HG03565 (cell line): ENCODE data around the gene IPO13.

ENCODE experiments used
- ATAC-seq: cut with Tn5 transposase; IDR thresholded peaks from one replicate; pipeline ENCODE4 v1.9.1; 2021; ENCODE audit warnings: mild to moderate bottlenecking, moderate library complexity; ENCODE audit not compliant: unreplicated experiment

The IPO13 gene

DNA sequence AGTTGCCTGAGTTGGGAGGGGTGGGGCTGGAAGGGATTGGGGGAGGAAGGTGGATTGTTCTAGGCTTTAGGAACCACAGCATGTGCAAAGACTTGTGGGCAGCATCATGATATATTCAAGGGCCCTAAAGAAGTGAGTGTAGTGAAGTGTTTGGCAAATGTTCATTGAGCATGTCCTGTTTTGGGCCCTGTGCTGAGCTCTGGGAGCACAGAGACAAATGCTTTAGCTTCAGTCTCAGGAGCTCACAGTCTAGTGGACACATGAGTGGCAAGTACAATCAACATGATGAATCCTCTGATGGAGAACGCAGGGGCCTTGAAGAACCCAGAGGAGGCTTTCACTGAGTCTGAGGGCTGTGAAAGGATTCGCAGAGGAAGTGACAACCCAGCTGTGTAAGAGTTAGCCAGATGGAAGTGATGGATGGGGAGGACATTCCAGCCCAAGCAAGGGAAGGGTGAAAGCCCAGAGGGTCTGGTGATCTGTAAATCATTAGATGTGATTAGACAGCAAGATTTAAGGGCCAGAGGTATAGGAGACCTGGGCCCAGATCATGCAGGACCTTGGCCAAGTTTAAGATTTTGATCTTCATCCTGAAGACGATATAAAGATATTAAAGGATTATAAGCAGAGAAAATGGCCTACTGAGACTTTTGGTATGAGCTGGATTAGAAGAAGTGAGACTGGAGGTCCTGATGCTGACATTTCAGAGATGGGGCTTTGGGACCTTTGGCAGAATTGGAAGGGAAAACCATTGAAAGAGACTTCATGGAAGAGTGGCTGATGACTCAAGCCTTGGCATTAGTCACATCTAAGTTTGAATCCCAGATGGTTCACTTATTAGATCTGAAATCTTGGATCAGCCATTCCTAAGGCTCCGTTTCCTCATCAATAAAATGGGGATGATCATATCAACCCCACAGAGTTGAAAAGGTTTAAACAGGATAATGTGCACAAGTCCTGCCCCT lies 4.6 kb downstream of the IPO13 start:
- no peak for ATAC-seq

DNA sequence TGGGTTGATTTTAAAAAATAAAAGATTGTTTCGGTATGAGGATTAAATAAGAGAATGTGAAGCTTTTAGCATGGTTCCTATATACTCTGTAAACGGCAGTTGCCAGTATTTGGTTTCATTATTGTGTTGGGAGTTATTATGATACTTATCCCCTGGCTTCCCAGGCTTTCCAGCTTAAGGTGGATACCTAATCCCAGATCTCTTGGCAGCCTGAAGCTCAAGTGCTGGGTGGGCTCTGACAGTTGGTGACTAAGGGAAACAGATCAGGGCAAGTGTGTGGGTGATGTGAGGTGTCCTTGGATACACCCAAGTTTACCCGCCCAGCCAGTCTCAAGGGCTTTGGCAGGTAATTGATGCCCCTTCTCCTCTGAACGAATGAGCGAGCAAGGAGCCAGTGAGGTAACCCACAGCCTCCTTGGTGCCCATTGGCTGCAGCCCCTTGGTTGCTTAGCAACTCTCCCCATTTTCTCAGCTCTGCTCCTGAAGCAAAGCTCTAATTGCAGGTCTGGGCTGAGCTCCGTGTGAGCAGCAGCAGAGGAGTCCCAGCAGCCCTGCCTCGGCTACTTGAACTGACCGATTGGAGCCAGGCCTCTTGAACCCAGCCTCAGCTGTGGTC lies 6.1 kb downstream of the IPO13 start:
- ATAC-seq, result no peak

DNA sequence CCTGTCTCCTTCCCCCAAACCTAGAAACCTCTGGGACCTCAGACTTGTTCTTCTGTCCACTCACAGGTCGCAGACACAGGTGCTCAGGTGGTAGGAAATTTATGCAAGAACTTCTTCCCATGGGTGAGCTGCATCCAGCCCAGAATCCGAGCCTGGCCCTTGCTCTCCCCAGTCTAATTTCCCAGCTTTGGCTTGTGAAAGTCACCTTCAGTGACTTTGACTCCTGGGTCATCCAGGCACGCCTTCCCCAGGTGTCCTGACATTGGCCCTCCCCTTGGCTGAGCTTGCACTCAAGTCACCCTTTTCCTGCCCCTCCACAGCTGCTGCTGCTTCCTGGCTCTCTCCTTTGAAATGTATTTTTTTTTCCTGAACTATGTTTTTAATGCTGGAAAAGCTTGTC lies 6.6 kb downstream of the IPO13 start:
- no peak for ATAC-seq

DNA sequence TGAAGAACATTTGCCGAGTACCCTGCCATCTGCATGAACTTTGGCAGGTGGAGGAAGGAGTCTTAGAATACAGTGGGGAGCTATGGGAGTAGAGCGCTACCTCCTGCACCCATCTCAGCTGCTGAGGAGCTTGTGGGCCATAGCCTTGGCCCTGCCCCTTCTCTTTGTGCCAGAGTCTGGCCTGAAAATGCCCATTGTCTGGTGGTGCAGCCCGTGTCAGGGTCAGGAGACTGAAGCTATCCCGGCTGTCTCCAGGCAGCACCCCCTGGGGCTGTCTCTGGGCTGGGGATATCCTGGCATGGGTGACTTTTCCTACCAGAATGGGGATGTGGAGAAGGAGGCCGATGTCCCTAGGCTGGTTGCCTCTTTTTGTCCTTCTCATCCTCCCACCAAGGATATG lies 7.3 kb downstream of the IPO13 start:
- no peak for ATAC-seq

DNA sequence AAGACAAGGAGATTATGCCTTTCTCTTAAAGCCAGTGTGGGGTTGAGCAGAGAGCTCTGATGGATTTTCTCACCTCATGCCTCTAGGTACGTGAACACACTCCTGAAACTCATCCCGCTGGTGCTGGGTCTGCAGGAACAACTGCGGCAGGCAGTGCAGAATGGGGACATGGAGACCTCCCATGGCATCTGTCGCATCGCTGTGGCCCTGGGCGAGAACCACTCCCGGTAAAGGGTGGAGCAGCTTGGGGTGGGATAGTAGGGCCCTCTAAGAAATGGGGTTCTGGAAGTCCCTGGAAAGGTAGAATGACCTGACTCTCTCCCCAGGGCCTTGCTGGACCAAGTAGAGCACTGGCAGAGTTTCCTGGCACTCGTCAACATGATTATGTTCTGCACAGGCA lies 9.5 kb downstream of the IPO13 start:
- ATAC-seq, result no peak

DNA sequence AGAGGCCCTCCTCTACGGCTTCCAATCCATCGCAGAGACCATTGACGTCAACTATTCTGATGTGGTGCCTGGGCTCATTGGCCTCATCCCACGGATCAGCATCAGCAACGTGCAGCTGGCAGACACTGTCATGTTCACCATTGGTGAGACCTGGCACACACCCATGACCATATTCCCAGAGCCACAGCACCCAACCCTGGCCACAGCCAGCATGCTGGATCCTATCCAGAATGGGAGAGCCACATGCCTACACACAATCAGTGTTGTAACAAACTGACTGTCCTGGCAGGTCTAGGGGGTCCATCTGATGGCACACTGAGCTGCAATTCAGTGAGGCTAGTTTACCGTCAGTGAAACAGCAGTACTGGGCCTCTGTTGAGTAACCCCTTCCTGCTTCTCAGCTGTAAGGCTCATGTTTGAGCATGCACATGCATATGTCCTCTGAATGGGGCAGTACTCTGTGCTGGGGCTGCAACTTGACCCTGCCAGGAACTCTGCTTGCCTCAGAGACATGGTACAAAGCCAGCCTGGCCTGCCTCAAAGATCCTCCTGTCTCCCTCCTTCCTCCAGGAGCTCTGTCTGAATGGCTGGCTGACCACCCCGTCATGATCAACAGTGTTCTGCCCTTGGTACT lies 10.8 kb downstream of the IPO13 start:
- ATAC-seq, result no peak

DNA sequence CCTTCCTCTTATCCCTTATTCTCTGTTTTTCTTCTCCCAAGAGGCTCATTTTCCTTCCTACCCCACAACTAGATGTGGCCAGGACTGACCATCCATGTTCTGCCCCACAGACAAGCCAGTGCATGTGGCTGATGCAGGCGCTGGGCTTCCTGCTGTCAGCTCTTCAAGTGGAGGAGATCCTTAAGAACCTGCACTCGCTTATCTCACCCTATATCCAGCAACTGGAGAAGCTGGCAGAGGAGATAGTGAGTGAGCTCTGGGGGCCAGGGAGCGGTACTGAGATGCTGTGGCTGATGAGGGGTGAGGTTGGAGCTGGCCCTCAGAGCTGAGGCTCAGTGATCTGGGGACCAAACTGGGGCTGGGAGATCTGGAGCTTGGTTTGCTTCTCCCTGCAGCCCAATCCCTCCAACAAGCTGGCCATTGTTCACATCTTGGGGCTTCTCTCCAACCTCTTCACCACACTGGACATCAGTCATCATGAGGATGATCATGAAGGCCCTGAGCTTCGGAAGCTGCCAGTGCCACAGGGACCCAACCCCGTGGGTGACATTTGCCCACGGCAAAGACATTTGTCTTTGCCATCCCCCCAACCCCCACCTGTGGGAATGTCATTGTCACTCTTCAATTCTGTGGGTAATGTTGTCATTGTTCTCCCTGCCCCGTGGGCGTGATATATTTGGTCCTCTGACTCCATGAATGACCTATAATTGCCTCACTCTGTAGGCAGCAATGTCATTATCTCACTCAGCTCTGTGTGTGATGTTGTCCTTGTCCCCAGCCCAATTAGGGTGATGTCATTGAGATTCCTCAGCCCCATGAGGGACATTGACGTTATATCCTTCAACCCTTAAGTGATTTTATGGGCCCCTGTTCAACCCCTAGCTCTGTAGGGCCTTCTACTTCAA lies 11.9 kb downstream of the IPO13 start:
- ATAC-seq, result no peak

DNA sequence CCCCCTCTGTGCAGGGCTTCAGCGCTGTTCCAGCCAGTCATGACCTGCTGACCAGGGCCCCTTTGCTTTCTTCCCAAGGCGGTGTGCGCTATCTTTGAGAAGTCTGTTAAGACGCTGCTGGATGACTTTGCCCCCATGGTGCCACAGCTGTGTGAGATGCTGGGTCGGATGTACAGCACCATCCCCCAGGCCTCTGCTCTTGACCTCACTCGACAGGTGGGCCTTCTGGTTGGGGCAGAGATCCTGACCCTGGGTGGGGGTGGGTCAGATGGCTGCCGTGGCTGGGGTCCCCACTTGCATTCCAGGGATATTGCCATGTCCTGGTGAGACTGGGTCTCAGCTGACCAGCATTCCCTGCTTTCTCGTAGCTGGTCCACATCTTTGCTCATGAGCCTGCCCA lies 14.0 kb downstream of the IPO13 start:
- no peak for ATAC-seq

DNA sequence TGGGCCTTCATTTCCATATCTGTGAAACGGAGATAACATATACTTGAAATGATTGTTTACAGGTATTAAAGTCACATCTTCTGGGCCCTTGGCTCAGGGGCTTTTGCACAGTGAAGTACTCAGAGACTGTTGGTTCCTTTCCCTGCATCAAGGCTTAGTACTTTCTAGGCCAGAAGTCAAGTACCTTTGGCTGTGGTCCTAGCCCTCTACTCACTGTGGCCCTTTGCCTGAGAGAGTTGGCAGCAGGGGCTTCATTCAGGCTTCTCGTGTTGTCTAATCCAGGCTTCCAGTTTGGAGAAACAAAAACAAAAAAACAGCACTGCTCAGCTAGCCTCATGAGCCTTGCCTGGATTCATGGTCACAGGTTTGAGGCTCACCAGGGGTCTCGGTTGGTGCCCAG lies 14.9 kb downstream of the IPO13 start:
- ATAC-seq, result no peak

DNA sequence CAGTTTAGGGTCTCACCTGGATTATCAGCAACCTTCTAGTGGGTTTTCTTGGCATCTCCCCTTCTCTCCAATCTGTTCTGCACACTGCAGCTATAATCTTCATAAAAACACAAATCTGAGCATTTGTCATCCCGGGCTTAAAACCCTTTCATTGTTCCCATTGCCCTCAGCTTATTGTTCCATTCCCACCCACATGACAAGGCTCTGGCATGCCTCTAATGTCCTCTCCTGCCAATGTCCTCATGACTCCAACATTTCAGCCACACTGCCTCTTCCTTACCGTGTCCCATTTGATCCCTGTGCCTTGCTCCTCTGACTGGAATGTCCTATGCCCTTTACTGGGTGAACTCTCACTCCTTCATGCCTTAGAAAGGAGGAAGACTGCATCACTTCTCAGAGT lies 15.6 kb downstream of the IPO13 start:
- no peak for ATAC-seq

DNA sequence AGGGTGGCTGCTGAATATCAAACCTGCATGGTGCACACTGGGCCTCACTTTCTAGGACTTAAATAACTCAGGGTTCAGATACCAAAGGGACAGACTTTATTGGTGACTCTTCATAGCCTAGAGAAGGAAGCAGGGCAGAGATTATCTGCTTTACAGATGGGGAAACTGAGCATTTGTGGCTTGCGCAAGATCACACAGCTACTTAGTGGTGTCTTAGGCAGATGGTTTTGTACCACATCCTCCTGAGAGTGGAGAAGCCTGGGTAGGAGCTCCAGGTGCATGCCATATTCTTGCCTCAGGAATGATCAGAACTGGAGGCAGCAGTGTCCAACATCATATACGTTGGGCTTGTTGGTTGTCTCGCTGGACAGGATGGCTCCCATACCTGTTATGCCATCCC lies 16.3 kb downstream of the IPO13 start:
- ATAC-seq, result no peak

DNA sequence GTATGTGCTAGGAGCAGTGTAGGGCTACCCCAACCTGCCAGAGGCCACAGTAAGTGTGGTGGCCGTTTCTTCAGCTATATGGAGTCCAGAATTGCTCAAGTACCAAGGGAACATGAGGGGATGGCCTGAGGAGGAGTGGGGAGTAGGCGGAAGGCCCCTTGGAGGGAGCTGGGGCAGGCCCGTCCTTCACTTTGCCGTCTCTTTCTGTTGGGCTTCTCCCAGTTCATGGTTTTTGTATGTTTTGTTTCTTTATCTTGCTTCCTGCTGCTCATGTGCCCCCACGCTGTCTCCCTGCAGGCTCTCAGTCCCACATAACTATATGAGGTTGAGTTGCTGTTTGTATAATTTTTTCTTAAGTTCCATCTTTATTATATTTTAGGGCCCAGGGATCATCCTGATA lies 17.1 kb downstream of the IPO13 start:
- no peak for ATAC-seq

DNA sequence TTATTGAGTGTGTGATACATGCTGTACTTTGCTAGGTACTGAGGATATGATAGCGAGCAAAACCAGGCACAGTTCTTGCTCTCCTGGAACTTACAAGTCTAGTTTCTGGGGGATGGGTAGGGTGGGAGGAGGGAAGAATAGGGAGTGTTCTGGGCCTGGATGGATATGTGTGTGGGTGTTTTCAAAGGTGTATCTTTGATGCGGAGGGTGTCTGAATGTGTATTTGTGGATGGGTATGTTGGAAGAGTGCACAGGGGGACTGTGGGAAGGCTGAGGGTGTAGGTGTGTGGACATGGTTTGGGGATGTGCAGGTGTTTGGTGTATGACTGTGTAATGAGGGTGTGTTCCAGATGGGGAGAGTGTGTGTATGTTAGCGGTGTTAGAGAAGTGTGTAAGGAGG lies 18.6 kb downstream of the IPO13 start:
- ATAC-seq, result no peak

DNA sequence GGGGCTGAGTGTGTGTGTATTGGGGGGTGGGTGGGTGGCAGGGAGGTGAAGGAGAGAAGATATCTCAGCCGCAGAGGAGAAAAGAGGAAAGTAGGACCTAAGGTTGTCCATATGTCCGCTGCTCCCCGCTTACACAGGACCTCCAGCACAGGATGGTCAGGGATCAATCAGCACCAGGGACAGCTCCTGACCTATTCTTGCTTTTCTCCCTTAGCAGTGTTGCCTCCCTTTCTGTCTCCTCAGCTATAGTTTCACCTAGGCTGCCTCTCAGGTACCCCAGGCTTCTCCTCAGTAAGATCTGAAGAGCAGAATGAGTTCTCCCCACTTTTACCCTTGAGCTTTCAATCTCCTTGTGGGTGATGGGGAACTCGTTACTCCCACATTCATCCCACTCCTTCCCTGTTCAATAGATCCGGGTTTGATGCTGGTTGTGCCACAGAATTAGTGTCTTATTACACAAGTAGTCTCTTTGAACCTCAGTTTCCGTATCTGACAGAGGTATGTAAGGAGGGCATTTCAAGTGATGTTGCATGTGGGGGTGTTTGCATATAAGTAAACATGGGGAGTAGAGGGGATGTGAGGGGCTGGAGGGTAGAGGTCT lies 21.7 kb downstream of the IPO13 start:
- no peak for ATAC-seq

DNA sequence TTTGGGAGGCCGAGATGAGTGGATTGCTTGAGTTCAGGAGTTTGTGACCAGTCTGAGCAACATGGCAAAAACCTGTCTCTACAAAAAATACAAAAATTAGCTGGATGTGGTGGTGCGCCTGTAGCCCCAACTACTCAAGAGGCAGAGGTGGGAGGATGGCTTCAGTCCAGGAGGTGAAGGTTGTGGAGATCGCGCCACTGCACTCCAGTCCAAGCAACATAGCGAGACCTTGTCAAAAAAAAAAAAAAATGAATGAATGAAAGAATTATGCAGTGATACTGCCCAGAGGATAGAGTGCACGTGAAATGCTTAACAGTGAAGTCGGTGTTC lies 22.6 kb downstream of the IPO13 start:
- no peak for ATAC-seq

DNA sequence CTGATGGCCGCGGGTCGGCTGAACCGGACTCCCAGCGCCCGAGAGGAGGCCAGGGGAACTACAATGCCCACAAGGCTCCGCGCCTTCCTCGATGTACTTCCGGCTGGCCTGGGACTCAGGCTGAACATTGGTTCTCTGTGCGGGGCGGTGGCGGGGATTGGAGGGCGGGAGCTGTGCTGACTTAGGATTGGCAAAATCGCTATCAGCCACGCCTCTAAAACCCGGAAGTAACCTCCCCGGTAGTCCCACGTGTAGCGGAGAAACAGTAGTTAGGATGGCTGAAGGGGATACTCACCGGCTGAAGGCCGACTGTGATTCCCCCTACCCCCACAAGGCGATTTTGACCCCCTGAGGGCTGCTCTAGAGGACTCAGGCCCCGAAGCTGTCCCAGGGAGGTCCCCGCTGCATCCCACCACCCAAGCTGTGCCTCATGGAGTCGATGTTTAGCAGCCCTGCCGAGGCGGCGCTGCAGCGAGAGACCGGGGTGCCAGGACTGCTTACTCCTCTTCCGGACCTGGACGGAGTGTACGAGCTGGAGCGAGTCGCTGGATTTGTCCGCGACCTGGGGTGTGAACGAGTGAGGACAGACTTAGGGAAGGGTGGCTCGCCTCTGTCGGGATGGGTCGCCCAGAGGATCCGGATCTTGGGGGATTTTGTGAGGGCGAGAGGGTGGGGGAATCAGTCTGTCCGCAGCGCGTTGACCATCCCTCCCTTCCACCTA lies 23.2 kb downstream of the IPO13 start, which contains the start of gene DPH2:
Gene DPH2 (plus strand): TSS at position 265 of the 721 bp plus-strand sequence. CDS start 166 bp downstream, at position 431.
- ATAC-seq, result peak; percentile 71

DNA sequence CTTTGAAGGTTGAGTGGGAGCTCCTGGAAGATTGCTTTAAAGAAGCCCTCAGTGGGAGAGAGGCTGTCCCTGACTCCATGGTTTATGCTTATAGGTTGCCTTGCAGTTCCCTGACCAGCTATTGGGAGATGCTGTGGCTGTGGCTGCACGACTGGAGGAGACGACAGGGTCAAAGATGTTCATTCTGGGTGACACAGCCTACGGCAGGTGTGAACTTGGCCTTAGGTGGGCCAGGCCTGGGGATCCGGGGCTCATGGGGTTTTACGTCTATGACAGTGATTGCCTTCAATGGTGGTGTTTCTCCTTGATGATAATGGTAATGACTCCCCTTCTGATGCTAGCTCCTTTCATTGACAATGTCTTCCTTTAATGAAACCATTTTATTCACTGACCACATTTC lies 23.8 kb downstream of the IPO13 start:
- ATAC-seq, result no peak

DNA sequence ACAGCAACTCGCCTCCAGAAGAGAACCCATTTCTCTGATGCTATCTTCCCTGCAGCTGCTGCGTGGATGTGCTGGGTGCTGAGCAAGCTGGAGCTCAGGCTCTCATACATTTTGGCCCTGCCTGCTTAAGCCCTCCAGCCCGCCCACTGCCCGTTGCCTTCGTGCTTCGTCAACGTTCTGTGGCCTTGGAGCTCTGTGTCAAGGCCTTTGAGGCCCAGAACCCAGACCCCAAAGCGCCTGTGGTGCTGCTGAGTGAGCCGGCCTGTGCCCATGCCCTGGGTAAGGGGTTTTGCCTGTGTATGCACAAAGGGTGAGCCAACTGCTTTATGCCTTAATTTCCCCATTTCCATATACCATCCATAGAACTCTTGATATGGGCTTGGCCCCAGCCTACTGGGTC lies 24.2 kb downstream of the IPO13 start:
- no peak for ATAC-seq

DNA sequence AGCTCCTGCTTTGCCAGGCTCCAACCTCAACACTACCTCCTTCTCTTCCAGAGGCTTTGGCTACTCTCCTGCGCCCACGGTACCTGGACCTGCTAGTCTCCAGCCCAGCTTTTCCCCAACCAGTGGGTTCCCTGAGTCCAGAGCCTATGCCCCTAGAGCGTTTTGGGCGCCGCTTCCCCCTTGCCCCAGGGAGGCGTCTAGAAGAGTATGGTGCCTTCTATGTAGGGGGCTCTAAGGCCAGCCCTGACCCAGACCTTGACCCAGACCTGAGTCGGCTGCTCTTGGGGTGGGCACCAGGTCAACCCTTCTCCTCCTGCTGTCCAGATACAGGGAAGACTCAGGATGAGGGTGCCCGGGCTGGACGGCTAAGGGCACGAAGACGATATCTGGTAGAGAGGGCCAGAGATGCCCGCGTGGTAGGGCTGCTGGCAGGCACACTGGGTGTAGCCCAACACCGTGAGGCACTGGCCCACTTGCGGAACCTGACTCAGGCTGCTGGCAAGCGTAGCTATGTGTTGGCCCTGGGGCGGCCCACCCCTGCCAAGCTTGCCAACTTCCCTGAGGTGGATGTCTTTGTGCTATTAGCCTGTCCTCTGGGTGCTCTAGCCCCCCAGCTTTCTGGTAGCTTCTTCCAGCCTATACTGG lies 24.7 kb downstream of the IPO13 start:
- ATAC-seq, result no peak
